NCI-H2029 treated with DMSO at 0.1 percent for 48 hours (cell line): ENCODE data around the gene ECE1.
A peak's percentile ranks its signal among the peaks of the same experiment; 100 is the strongest.
"Not testable (repeated sequence)": the region's sequence is repeated elsewhere in the genome, so short reads cannot be mapped to it uniquely, and the experiment has no call there.

Source experiments
- DNase-seq: peaks from one replicate; lab custom pipeline; 2025; lab: John Stamatoyannopoulos, UW

The ECE1 gene

DNA sequence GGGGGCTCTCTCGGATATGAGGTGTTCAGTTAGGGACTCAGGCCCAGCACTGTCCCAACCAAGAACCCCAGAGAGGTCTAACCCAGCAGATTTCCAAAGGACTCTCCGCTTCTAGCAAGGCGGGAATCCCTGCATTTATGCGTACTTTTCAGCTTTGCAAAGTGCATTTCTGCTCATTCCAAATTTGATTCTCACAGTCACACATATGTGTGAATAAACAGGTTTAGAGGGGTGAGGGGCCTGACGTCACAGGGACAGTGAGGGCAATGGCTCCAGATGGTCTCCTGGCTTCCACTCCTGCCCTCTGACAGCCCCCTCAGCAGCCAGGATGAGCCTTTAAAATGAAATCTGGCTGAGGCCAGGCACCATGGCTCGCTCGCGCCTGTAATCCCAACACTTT lies 921 bp upstream of the ECE1 start:
- DNase-seq, result no peak

DNA sequence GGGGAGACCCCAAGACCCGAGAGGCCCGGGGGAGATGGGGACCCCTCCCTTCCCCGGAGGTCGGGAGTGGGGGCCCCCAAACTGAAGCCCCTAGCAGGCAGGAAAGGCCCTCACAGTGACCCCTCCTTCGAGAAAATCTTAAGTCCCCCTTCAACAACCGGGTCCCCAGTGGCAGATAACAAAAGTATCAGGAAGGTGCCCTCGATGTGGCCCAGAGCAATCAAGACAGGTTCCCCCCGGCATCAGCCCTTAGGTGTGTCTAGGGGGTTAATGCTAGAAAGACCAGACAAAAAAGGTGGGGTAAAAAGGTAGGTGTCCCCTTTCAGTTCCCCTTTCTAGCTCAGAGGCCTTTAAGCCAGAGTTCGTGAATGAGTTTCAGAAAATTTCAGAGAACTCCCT lies 282 bp upstream of the ECE1 start:
- no peak for DNase-seq

DNA sequence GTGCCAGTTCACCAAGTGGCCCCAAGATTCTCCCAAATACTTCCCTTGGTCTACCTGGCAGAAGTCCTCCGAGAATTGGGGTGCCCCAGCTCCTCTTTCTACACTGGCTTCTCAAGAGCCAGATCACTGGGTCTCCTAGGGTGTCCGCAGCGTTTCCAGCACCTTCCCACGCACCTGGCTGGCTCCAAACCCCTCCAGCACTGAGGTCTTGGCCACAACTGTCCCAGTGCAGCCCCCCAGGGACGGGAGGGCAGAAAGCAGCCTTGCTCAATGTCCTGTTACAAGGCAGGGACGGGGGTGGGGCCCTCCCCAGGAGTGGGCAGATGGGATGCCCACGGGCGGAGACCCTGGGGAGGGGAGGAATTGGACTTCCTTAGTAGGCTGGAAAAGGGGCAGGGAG lies 1.1 kb downstream of the ECE1 start:
- DNase-seq, result no peak

DNA sequence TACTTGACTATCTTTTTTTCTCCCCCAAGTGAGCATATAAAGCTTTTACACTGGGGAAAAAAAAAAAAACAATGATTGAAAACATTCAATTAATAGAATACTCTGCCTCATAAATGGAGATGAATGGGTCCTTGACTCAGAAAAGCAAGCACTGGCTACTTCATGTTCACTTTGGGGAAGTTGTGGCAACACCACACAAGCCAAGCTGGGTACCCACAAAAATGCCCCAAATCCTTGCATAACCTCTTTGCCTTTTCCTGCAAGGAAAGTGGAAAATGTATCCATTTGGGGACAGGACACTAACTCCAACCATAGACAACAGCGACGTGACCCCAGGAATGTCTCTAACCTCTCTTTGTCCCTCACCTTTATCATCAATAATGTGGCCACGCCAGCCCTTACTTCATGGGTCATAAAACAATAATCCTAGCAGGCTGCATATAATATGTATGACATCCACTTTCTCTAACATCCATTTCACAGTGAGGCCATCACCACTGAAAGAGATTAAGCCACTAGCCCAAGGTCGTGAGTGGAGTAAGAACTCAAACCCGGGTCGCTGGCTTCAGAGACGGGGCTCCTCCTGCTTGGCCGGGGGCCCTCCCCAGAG lies 2.3 kb downstream of the ECE1 start:
- DNase-seq, result no peak

DNA sequence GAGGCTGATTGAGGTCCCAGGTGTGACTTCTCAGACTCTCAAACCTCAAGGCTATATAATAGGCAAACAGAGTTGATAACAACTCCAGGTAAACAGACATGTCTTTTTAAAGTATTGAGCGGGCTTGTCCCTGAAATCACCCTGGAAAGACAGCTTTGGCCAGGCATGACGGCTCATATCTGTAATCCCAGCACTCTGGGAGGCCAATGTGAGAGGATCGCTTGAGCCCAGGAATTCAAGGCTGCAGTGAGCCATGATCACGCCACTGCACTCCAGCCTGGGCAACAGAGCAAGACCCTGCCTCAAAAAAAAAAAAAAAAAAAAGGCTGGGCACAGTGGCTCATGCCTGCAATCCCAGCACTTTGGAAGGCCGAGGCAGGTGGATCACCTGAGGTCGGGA lies 4.9 kb downstream of the ECE1 start:
- DNase-seq, result not testable (repeated sequence)

DNA sequence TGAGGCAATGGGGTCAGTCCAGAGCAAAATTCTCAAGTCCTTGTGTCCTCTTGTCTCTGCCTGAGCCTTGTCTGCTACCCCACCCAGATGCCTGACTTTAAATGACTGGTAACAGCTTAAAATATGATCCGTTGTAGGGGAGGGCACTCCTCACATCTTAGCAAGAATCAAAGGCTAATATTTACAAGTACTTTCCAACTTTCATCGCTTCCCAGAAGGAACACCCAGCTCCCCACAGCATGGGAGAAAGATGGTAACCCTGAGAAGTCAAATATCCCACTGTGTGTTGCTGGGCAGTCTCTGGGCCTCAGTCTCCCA lies 5.2 kb downstream of the ECE1 start:
- DNase-seq, result no peak

DNA sequence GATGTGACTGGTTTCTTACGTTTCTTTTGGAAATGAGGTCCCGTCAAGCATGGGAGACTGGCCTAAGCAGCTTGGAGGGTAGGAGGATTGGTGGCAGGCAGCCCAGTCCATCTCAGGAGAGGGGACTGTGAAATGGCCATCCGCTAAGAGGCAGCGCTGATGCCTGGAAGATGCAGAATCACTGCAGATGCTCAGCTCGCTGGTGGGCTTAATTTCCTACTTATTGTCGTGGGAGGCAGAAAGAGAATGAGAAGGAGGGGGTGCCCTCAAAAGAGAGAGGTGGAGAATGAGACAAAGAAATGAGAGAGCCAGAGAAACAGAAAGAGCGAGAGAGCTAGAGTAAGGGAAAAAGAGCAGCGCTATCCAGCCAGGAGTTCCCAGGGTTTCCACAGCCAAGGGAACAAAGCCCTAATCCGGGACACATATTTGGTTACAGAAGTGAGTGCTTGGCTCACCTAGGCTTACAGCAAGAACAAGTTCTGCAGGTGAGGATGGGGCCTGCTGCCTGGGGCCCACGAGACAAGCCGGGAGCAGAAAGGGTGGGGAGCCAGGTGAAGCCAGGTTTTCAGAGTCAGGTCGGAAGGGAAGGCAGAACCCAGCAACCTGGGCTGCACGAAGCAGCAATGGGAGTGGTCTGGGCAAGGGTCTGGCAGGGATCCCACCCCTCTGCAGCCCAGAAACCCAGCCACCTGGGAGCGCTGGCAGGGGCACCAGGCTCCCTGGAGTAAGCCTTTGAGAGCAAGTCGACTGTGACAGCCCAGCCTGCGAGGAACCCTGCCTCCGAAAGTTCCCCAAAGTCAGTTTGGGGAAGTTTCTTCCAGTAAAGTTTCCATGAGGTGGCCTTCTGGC lies 5.8 kb downstream of the ECE1 start:
- no peak for DNase-seq

DNA sequence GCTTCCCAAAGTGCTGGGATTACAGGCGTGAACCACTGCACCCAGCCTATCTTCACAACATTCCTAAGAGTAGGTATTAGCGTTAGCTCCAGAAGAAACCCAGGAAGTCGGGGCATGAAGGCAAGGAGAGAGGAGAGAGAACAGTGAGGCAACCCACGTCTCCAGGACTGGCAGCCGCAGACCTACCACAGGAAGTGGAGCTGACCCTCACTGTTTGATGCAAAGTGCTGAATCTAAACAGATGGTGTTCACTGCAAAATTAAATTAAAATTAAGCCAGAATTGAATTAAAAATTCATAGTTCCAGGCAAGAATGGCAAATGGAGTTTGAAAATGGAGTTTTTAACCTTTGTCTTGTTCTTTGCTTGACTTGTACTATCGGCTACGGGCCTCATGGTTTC lies 6.7 kb downstream of the ECE1 start:
- DNase-seq, result no peak

DNA sequence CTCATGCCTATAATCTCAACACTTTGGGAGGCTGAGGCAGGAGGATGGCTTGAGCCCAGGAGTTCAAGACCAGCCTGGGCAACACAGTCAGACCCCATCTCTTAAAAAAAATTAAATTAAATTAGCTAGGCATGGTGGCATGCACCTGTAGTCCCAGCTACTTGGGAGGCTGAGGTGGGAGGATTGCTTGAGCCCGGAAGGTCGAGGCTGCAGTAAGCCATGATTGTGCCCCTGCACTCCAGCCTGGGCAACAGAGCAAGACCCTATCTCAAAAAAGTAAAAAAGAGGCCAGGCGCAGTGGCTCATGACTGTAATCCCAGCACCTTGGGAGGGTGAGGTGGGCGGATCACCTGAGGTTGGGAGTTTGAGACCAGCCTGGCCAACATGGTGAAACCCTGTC lies 8.2 kb downstream of the ECE1 start:
- not testable (repeated sequence) for DNase-seq

DNA sequence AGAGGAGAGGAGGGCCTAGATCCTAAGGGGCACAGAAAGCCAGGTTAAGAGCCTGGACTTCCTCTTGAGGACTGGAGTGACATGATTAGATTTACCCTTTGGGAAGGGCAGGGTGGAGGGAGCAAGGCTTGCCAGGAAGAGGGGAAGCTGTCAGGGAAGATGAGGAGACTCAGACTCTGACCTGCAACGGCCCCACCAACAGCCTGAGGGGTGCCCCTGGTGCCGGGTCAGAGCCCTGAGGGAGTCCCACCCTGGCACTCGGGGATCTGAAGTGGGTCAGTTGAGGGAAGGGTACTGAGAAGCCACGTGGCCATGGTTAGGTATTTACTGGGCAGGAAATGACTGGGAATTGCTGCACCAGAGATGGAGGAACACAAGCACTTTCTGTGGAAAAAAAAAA lies 9.8 kb downstream of the ECE1 start:
- DNase-seq, result no peak

DNA sequence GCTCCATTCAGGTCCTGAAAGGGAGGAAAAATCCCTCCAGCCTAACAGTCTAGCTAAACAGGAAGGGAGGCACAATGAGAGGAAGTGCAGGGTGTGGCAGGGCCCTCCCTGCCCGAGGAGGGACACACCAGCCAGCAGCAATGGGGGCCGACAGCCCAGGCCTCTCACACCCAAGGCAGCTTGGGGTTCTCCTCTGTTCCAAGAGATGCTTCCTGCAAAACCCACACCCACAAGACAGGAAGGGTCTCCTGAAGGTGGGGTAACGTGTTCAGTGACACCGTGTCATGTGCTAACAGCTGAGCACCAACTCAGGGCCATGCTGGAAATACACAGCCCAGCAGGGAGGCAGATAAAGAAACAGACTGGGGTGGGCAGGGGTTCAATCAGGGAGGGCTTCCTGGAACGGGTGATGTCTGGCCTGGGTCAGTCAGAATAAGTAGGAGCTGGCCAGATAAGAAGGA lies 10.2 kb downstream of the ECE1 start:
- no peak for DNase-seq

DNA sequence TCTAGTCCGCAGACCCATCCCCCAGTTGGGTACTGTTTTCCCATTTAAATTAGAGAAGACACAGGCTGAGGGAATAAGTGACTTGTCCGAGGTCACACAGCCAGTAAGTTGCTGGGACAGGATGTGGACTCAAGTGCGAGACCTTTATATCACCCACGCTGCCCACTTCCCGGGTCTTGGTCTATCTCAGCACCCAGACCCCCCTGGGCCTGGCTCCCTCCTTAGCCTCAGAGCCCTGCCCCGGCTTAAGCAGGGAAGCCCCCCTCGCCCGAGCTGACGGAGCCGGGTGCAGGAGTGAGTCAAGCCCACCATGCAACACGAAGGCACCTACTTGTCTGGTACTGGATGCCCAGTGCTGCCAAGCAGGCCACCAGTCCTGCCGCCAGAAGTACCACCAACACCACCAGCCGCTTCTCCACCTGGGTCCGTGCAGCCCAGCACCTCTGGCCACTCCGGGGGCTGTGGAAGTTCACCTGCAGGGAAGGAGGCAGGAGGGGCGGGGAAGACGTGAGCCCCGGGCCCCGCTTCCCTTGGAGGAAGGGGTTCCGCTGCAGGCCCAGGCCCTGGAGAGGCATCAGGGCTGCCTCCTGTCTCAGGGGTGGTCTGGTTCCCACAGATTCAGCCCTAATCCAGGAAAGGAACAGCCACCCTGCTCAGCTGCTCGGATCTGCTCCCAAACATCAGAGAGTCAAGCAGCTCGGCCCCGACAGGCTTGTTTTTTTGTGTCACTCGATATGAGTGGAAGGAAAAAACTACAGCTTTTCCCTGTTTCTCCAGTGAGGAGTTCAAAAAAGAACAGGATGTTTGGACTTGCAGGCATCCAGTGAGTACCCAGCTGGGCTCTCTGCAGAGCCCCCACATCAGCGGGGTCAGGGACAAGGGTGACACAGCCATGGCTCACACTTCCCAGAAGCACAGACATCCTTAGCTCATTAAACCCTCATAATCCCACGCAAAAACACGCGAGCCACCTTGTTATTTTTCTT lies 11.1 kb downstream of the ECE1 start:
- DNase-seq, result no peak

DNA sequence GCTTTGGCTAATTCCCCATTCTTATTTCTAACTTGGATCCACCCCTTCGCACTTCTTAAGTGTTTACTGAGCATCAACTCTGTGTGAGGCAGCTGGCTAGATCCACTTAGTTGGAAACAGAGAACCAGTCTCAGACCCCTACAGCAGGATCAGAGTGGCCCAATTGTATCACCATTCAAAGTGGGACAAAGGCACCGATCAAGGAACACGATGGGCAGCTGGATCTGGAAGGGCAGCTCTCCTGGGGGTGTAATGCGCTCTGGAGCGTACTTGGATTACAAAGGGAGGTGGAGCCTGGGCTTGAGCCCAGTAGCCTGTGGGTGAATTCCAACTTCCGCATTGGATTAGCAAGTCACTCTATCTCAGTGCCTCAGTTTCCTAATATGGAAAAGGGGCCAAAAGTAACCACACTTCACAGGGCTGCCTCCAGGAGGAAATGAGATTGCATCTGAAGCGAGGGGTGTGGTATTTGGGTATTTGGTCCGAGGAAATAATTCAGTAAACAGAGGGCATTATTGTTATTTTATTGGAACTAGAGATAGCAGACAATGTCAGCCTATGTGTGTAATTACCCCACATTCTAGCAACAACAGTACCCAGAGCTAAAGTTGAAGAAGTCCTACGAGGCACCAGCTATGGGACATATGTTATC lies 11.9 kb downstream of the ECE1 start:
- DNase-seq, result no peak

DNA sequence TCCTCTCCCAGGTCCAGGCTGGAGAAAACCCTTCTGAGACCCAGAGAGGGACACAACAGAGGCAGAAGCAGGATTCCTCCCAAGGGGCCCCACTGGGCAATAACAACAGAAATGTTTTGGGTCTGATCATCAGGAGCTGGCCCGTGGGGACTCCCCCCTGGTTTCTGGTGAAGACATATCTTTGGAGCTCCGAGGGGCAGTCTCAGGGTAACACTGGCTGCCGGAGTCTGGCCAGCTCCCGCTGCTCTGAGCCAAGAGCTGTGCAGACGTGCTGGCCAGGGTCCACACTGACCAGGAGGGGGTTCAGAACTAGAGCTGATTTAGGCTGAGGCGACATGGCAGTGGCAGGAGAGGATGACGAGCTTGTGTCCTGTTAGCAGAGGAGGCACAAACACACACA lies 13.1 kb downstream of the ECE1 start:
- no peak for DNase-seq

DNA sequence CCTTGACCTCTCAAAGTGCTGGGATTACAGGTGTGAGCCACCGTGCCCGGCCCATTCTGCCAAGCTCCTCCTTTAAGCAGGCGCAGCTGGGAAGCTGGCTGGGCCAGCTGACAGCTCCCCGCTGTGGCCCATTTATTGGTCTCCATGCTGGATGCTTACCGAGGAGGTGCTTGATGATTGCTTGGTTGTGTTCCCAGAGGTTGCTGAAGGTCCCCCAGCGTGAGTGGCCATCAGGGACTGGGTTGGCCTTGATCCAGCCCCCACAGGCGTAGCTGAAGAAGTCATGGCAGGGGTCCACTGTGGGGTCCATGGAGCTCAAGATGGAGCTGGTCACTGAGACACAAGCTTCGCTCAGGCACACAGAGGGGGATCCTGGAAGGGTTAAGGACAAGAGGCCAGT lies 17.7 kb downstream of the ECE1 start:
- no peak for DNase-seq

DNA sequence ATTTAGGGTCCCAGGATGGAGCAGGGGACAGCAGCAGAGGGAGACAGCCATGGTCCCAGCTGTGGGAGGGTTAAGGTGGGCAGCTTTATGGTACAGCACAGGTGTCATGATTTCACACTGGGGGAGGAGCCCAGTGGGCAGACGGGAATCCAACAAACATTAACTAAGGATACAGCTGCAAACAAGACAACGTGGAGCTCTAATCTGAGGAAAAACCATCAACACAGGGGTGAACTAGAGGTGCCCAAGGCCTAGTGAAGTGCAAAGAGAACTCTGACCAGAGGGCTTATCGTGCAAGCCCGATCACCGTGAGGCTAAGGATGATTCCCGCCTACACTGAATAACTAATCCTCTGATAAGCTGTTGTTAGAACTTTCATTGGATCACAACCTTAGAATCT lies 18.7 kb downstream of the ECE1 start:
- no peak for DNase-seq

DNA sequence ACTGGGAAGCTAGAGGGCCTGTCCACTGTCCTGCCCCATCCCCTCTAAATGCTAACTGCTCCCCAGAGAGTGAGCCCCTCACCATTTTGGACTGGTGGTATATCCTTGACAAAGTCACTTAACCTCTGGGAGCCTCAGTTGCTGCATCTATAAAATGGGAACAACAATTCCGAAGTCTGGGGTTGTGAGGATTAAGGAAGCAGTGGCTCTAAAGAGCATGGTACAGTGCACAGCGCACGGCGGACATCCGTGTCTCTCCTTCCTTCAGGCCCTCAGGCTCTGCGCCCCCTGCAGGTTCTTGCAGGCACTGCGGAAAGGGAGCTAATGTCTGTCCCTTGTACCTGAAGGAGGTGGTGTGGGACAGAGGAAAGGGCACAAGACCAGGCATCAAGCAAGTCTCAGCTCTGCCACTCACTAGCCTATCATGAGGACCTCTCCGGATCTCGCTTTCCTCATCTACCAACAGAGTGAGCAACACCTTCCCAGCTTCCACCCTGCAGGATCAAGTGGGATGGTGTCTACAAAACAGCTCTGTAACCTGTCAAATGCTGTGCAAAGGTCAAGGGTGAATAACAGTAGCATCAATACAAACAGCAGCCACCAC lies 20.1 kb downstream of the ECE1 start:
- DNase-seq, result no peak

DNA sequence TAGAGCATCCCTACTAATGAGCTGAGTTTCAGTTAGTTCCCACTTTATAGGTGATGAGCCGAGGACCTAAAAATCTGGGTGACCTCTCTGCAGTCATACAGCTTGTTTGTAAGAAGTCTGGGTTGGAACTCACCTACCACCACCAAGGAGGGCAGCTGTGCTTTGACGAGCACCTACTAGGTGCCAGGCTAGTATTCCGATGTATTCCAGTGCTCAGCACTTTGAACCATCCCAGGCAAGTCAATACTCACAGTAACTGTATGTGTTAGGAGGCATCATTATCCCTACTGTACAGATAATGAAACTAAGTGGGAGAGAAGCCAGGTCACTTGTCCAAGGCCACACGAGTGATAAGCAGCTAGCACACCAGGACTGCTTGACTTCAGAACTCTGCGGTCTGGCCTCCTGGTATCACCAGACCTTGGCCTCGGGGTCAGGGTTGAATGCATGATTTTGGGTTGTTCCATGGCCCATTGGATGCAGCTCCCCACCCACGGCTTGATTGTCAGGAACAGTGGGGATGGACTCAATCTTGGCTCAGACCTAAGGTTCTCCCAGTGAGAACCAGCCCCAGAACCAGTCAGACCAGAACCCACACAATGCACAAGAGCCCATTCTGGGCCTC lies 20.7 kb downstream of the ECE1 start:
- DNase-seq, result no peak

DNA sequence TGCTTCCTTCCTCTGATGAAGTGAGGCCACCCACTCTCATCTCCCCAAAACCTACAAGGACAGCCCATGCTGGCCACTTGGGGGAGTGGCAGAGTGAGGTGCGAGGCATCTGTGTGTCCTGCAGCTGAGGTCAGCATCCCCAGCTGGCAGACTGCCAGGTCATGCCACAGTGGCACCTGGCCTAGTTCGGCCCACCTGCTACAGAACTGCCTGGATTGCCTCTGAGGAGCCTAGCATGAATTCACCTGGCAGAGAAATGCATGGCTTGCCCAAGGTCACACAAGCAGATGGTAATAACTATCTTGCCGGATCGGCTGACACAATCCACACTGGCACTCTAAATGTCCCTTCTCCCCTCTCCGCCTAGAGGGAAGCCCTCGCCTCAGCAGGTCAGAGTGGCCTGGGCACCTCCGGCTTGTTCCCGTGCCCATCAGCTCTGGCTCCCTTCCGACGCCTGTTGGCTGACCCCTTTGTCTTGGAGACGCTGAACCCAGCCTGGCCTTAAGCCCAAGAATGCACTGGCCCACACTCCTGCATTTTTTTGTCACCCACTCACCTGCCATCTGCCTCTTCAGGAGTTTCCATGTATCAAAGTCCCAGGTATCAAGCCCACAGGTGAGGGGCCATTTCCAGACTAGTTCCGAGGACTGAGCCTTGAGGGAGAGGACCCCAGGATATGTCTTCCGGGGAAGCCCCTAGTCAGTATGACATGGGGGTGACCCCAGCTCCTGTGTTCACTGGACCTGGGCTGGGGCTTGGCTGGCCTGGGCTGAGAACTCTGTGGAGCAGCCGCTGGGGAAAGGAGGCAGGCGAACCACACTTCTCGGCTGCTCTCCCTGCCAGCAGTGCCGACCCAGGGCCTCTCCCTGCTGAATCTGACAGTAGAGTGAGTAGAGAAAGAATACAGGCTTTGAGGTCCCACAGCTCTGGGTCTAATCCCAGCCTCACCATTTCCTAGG lies 21.7 kb downstream of the ECE1 start:
- peak; percentile 22 for DNase-seq
